Nephron (organoid): Measurements from ENCODE around the gene MAFB.

Experiments used
- H3K27ac Mint-ChIP-seq, 3 experiments: 2 replicates each; pipeline ENCODE4 v1.8.0; 2020; ENCODE audit warnings: mixed read lengths in 3 of 3, mild to moderate bottlenecking in 2 of 3, moderate library complexity in 1 of 3
- H3K27me3 Mint-ChIP-seq: 2 replicates; pipeline ENCODE4 v1.8.0; 2021; ENCODE audit warnings: low read depth, mild to moderate bottlenecking, moderate library complexity, mixed read lengths
- H3K36me3 Mint-ChIP-seq: 2 replicates; pipeline ENCODE4 v1.8.0; 2020; ENCODE audit warnings: low read depth, mixed read lengths
- H3K4me1 Mint-ChIP-seq: 2 replicates; pipeline ENCODE4 v1.8.0; 2020; ENCODE audit warnings: mixed read lengths
- H3K4me3 Mint-ChIP-seq, 3 experiments: 2 replicates each; pipeline ENCODE4 v1.8.0; 2020; ENCODE audit warnings: mild to moderate bottlenecking in 3 of 3, mixed read lengths in 3 of 3, moderate library complexity in 2 of 3
- H3K9me3 Mint-ChIP-seq: 2 replicates; pipeline ENCODE4 v1.8.0; 2020; ENCODE audit warnings: mixed read lengths
- TF ChIP-seq, protein P1 (sequence below), 3 experiments: fragments of 200-600 bp; sonication (generic); IDR thresholded peaks; one replicate each; pipeline ENCODE4 v1.5.0; 2021; ENCODE audit warnings: antibody characterized with exemption in 3 of 3; ENCODE audit not compliant: unreplicated experiment in 3 of 3

MAFB gene

DNA sequence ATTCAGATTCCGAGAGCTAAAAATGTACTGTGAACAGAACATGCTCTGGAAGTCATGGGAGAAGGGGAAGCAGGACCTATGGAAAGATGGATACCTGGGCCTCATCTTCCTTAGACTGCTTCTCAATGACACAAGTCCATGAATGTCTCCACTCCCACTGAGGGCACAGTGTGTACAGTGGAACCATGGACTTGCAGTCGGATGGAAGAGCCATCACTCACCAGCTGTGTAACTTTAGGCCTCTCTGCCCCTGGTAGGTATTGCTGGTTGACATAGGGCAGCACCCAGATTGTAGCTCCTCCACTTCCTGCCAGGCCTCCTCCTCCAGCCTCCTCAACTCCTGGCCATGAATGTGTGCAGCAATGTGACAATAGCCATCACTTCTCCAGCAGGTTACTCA is 52.5 kb downstream of the MAFB start:
- Mint-ChIP-seq H3K9me3 (no peaks in the 10 kb centered on the region), H3K27ac (no peak overlapping the region), H3K27me3 (peaks cover 14% of the 10 kb centered on the region), H3K4me3 (no peak overlapping the region), H3K4me1 (no peaks in the 10 kb centered on the region), H3K36me3 (no peaks in the 10 kb centered on the region)
- TF ChIP-seq, protein P1, sequence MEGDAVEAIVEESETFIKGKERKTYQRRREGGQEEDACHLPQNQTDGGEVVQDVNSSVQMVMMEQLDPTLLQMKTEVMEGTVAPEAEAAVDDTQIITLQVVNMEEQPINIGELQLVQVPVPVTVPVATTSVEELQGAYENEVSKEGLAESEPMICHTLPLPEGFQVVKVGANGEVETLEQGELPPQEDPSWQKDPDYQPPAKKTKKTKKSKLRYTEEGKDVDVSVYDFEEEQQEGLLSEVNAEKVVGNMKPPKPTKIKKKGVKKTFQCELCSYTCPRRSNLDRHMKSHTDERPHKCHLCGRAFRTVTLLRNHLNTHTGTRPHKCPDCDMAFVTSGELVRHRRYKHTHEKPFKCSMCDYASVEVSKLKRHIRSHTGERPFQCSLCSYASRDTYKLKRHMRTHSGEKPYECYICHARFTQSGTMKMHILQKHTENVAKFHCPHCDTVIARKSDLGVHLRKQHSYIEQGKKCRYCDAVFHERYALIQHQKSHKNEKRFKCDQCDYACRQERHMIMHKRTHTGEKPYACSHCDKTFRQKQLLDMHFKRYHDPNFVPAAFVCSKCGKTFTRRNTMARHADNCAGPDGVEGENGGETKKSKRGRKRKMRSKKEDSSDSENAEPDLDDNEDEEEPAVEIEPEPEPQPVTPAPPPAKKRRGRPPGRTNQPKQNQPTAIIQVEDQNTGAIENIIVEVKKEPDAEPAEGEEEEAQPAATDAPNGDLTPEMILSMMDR (IDR thresholded peaks at IDR 0.05; ENCODE audit: unreplicated experiment in 3 of 3) = no peak

DNA sequence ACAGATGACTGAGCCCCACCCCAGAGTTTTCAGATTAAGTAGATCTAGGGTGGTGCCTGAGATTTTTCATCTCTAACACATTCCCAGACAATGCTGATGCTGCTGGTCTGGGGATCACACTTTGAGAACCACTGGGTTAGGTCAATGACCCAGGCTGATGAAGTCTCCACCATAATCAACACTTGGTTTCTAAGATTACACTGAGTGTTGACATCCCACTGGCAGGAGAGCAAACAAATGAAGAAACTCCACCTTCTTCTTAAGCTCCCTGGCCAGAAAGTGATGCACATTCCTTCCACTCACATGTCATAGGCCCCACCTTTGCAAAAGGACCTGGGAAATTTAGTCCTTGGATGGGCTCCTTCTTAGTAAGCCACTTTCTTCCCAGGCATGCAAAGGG is 53.1 kb downstream of the MAFB start:
- H3K27ac Mint-ChIP-seq = no peak overlapping the region
- no peaks in the 10 kb centered on the region for H3K36me3 Mint-ChIP-seq
- no peak overlapping the region for H3K4me3 Mint-ChIP-seq
- no peaks in the 10 kb centered on the region for H3K9me3 Mint-ChIP-seq
- H3K4me1 Mint-ChIP-seq = no peaks in the 10 kb centered on the region
- peaks cover 10% of the 10 kb centered on the region for H3K27me3 Mint-ChIP-seq
- TF ChIP-seq, protein P1 (IDR thresholded peaks at IDR 0.05; ENCODE audit: unreplicated experiment in 3 of 3) = no peak
